Smooth muscle cell (in vitro differentiated cells): ENCODE results near the gene ADGRF3. TPM values are rescaled to one million over a fixed set of nuclear protein-coding genes. Genes with fewer than 3 reads are reported as not detected.
A peak's percentile ranks its signal among the peaks of the same experiment; 100 is the strongest.

Source experiments
- DNase-seq: peaks from one replicate; lab custom pipeline; 2025; ENCODE audit not compliant: unreplicated experiment; lab: John Stamatoyannopoulos, UW
- H2AFZ ChIP-seq: fragments of 200-600 bp; sonication (generic); 2 replicates; pipeline ENCODE4 v1.6.0; 2016; ENCODE audit warnings: antibody characterized with exemption, low read depth, mild to moderate bottlenecking
- H3F3A ChIP-seq: fragments of 200-600 bp; sonication (generic); 2 replicates; pipeline ENCODE4 v1.6.0; 2017; ENCODE audit warnings: antibody characterized with exemption, low read depth
- H3K27ac ChIP-seq: fragments of 200-600 bp; sonication (generic); 2 replicates; pipeline ENCODE4 v1.5.1; 2016; ENCODE audit warnings: low read depth, mild to moderate bottlenecking
- H3K27me3 ChIP-seq: fragments of 200-600 bp; sonication (generic); 2 replicates; pipeline ENCODE4 v1.6.1; 2016; ENCODE audit warnings: low read depth, mild to moderate bottlenecking
- H3K36me3 ChIP-seq: fragments of 200-600 bp; sonication (generic); 2 replicates; pipeline ENCODE4 v1.5.1; 2016; ENCODE audit warnings: low read depth
- H3K4me1 ChIP-seq: fragments of 200-600 bp; sonication (generic); 2 replicates; pipeline ENCODE4 v1.5.1; 2016; ENCODE audit warnings: low read depth
- H3K4me2 ChIP-seq: fragments of 200-600 bp; sonication (generic); 2 replicates; pipeline ENCODE4 v1.6.0; 2016; ENCODE audit warnings: mild to moderate bottlenecking
- H3K4me3 ChIP-seq: fragments of 200-600 bp; sonication (generic); 2 replicates; pipeline ENCODE4 v1.5.1; 2016; ENCODE audit warnings: mild to moderate bottlenecking
- H3K79me2 ChIP-seq: fragments of 200-600 bp; sonication (generic); 2 replicates; pipeline ENCODE4 v1.6.0; 2016; ENCODE audit warnings: low read depth, mild to moderate bottlenecking
- H3K9ac ChIP-seq: fragments of 200-600 bp; sonication (generic); 2 replicates; pipeline ENCODE4 v1.6.0; 2016; ENCODE audit warnings: low read depth
- H3K9me3 ChIP-seq: fragments of 200-600 bp; sonication (generic); replicated peaks from 2 replicates; pipeline ENCODE4 v1.5.1; 2016; ENCODE audit warnings: low read depth
- H4K20me1 ChIP-seq: fragments of 200-600 bp; sonication (generic); 2 replicates; pipeline ENCODE4 v1.6.0; 2016; ENCODE audit warnings: low read depth
- WGBS: methylation state at CpG from one replicate; pipeline ENCODE4 v1.1.7; 2016; ENCODE audit warnings: low lambda C conversion rate; 5-methylcytosine and 5-hydroxymethylcytosine counted together
- polyA plus RNA-seq: library from polyadenylated mRNA; unstranded; fragments of >200 nt; fragmentation: Nextera tagmentation; extraction: Ambion mirVana; gene quantifications from 2 replicates; pipeline ENCODE4 v1.2.1, GENCODE V29; 2016
- total RNA-seq: library from RNA; depleted of rRNA; stranded (reverse); fragments of >200 nt; gene quantifications from 2 replicates; pipeline ENCODE4 v1.2.3, GENCODE V29; 2014
- TF ChIP-seq, protein P1 (sequence below): fragments of 200-600 bp; sonication (generic); IDR thresholded peaks from 2 replicates; pipeline ENCODE4 v1.5.1; 2017; ENCODE audit warnings: borderline replicate concordance, mild to moderate bottlenecking, antibody characterized with exemption; ENCODE audit not compliant: insufficient read depth, poor library complexity, severe bottlenecking

Gene ADGRF3
- total and polyA plus RNA-seq, 2 experiments from 2014 or later: 0.06 TPM; not detected in 1

DNA sequence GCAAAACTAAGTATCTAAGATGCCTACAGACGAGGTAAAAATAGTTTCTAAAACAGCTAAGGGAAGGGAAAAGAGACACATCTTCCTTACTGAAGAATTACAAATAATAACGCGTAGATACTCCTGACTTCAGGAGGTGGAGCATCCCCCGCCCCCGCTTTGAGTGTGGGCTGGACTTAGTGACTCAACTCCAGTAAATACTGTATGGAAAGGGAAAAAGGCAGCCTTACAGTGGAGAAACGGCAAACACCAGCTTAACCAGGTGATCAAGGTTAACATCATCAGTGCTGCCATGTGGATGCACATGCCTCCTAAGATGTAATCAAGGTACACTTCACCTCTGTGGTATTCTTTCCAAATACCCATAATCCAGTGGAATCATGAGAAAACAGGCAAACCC, 53.9 kb downstream of the ADGRF3 start:
- H2AFZ ChIP-seq: no peak overlapping the region
- no peaks in the 10 kb centered on the region for H3K79me2 ChIP-seq
- no peaks in the 10 kb centered on the region for H3K27me3 ChIP-seq
- H3K4me3 ChIP-seq: no peak overlapping the region
- peak overlapping the region; percentile 60 for H3K27ac ChIP-seq
- no peaks in the 10 kb centered on the region for H3K9me3 ChIP-seq
- H3K4me1 ChIP-seq: no peaks in the 10 kb centered on the region
- no peaks in the 10 kb centered on the region for H3F3A ChIP-seq
- peak overlapping the region; percentile 53 for H3K4me2 ChIP-seq
- no peak overlapping the region for H3K9ac ChIP-seq
- H3K36me3 ChIP-seq: no peaks in the 10 kb centered on the region
- WGBS: 33% methylated on average over 6 of the region's 6 CpGs
- H4K20me1 ChIP-seq: no peaks in the 10 kb centered on the region
- no peak for DNase-seq
- TF ChIP-seq, protein P1, sequence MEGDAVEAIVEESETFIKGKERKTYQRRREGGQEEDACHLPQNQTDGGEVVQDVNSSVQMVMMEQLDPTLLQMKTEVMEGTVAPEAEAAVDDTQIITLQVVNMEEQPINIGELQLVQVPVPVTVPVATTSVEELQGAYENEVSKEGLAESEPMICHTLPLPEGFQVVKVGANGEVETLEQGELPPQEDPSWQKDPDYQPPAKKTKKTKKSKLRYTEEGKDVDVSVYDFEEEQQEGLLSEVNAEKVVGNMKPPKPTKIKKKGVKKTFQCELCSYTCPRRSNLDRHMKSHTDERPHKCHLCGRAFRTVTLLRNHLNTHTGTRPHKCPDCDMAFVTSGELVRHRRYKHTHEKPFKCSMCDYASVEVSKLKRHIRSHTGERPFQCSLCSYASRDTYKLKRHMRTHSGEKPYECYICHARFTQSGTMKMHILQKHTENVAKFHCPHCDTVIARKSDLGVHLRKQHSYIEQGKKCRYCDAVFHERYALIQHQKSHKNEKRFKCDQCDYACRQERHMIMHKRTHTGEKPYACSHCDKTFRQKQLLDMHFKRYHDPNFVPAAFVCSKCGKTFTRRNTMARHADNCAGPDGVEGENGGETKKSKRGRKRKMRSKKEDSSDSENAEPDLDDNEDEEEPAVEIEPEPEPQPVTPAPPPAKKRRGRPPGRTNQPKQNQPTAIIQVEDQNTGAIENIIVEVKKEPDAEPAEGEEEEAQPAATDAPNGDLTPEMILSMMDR: no peak

DNA sequence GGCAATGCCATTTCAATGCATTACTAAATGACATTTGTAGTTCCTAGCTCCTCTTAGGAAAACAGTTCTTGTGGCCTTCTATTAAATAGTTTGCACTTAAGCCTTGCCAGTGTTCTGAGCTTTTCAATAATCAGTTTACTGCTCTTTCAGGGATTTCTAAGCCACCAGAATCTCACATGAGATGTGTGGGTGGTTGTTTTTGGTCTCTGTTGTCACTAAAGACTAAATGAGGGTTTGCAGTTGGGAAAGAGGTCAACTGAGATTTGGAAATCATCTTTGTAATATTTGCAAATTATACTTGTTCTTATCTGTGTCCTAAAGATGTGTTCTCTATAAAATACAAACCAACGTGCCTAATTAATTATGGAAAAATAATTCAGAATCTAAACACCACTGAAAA, 56.6 kb downstream of the ADGRF3 start:
- DNase-seq: no peak

GRCh38 chr2:26285931-26286330, 60.7 kb downstream of the ADGRF3 start:
- Histone ChIP-seq H3K27me3 (no peaks in the 10 kb centered on the region), H2AFZ (no peak overlapping the region), H3K4me1 (no peaks in the 10 kb centered on the region), H3K9ac (no peak overlapping the region), H3K79me2 (no peaks in the 10 kb centered on the region), H3K27ac (no peak overlapping the region), H4K20me1 (no peaks in the 10 kb centered on the region), H3K9me3 (no peaks in the 10 kb centered on the region), H3K36me3 (peaks cover 10% of the 10 kb centered on the region), H3K4me2 (no peak overlapping the region), H3F3A (no peaks in the 10 kb centered on the region), H3K4me3 (no peak overlapping the region)
- DNase-seq: no peak
- 97% methylated on average over 3 of the region's 3 CpGs for WGBS
- TF ChIP-seq, protein P1: no peak

More for the DNA sequence above, 56.6 kb downstream of the ADGRF3 start:
- Histone ChIP-seq H4K20me1 (no peaks in the 10 kb centered on the region), H3K36me3 (no peaks in the 10 kb centered on the region), H3K4me2 (no peak overlapping the region), H3K79me2 (no peaks in the 10 kb centered on the region), H3K4me3 (no peak overlapping the region), H3K4me1 (no peaks in the 10 kb centered on the region), H3F3A (no peaks in the 10 kb centered on the region), H3K27ac (no peak overlapping the region), H3K9me3 (no peaks in the 10 kb centered on the region), H2AFZ (no peak overlapping the region), H3K27me3 (no peaks in the 10 kb centered on the region), H3K9ac (no peak overlapping the region)
- TF ChIP-seq, protein P1: no peak
- WGBS: 71% methylated on average over 1 of the region's 1 CpG

DNA sequence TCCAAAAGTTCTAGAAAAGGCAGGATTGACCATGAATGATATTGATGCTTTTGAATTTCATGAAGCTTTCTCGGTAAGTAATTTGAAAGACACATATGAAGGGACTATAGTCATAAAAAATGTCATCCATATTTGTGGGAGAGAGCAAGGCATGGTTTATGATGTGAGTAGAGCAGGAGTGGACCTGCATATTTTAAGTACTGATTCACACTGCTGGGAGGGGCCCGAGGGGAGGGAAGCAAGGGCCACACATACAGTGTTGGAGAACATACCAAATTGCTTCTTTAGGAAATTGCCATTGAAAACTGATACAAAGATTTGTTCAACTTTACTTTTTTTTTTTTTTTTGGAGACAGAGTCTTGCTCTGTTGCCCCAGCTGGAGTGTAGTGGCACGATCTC, 62.5 kb downstream of the ADGRF3 start:
- H3K9ac ChIP-seq: no peak overlapping the region
- no peaks in the 10 kb centered on the region for H3K79me2 ChIP-seq
- H3K27ac ChIP-seq: peak overlapping the region; percentile 21
- no peaks in the 10 kb centered on the region for H3K4me1 ChIP-seq
- 85% methylated on average over 3 of the region's 3 CpGs for WGBS
- H3F3A ChIP-seq: no peaks in the 10 kb centered on the region
- DNase-seq: no peak
- no peaks in the 10 kb centered on the region for H4K20me1 ChIP-seq
- no peaks in the 10 kb centered on the region for H3K27me3 ChIP-seq
- no peaks in the 10 kb centered on the region for H3K9me3 ChIP-seq
- TF ChIP-seq, protein P1: no peak
- peaks cover 18% of the 10 kb centered on the region for H3K36me3 ChIP-seq
- no peak overlapping the region for H3K4me2 ChIP-seq
- H3K4me3 ChIP-seq: no peak overlapping the region
- H2AFZ ChIP-seq: no peak overlapping the region
